D721Med (cell line): Measurements from ENCODE around the gene AUH.

Experiments
- DNase-seq: peaks from one replicate; pipeline ENCODE4 v3.0.0; 2011; ENCODE audit warnings: low spot score; ENCODE audit not compliant: insufficient read length
- FAIRE-seq: peaks from 2 replicates; lab custom pipeline; 2011; peaks lifted over from hg19 to GRCh38; lab: Jason Lieb, UNC
- TF ChIP-seq, protein P1 (sequence below): IDR thresholded peaks from 2 replicates; pipeline ENCODE4 v1.5.1; 2012; ENCODE audit warnings: mild to moderate bottlenecking, control low read depth; ENCODE audit not compliant: insufficient read depth; ENCODE audit errors: missing control alignments

AUH gene

DNA sequence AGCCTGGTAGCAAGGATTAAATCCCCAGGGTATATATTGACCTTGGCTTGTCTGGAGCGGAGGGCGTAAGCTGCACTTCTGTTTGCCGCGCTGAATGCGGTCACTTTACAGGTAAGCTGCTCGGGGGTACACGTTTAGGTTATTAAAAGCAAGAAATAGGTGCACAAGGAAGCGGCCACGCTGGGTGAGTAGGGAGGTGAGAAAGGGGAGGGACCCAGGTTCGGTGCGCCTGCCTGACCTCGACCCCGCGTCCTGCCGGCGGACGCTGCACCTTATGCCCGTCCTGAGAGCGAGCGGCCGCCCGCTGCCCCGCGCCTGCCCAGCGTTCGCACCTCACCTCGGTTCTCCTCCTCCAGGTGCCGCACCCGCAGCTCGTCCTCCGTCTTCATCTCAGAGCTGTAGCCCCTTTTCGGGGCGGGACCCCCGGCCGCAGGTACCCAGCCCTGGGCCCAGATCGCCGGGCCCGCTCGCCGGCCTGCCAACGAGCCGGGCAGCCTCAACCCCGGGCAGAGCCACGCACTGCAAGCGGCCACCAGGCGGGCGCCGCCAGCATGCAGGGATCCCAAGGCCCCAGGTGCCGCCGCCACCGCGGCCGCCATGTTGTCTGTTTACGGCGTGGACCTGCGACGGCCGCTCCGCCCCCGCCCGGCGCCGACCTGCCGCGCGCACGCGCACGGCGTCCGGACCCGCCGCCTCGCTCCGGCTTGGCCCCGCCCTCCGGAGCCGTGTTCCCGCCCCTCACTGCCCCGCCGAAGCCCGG lies at the start of gene AUH:
TSS of gene AUH (minus strand) at position 628 of the 760 bp plus-strand sequence. CDS start at position 599, 29 bp downstream.
- FAIRE-seq (no peak), DNase-seq (peak; percentile 49)
- TF ChIP-seq, protein P1, sequence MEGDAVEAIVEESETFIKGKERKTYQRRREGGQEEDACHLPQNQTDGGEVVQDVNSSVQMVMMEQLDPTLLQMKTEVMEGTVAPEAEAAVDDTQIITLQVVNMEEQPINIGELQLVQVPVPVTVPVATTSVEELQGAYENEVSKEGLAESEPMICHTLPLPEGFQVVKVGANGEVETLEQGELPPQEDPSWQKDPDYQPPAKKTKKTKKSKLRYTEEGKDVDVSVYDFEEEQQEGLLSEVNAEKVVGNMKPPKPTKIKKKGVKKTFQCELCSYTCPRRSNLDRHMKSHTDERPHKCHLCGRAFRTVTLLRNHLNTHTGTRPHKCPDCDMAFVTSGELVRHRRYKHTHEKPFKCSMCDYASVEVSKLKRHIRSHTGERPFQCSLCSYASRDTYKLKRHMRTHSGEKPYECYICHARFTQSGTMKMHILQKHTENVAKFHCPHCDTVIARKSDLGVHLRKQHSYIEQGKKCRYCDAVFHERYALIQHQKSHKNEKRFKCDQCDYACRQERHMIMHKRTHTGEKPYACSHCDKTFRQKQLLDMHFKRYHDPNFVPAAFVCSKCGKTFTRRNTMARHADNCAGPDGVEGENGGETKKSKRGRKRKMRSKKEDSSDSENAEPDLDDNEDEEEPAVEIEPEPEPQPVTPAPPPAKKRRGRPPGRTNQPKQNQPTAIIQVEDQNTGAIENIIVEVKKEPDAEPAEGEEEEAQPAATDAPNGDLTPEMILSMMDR, result no peak

- TF ChIP-seq, protein P1, result no peak
- no peak for FAIRE-seq
- no peak for DNase-seq
Measured at GRCh38 chr9:91411096-91411771, 49.5 kb upstream of the AUH start.

- DNase-seq (no peak), FAIRE-seq (no peak)
- TF ChIP-seq, protein P1, result no peak
Measured at GRCh38 chr9:91410161-91410560, 48.4 kb upstream of the AUH start.

- TF ChIP-seq, protein P1, result no peak
- DNase-seq, result no peak
- FAIRE-seq, result no peak
Measured at GRCh38 chr9:91408475-91408874, 46.8 kb upstream of the AUH start.

DNA sequence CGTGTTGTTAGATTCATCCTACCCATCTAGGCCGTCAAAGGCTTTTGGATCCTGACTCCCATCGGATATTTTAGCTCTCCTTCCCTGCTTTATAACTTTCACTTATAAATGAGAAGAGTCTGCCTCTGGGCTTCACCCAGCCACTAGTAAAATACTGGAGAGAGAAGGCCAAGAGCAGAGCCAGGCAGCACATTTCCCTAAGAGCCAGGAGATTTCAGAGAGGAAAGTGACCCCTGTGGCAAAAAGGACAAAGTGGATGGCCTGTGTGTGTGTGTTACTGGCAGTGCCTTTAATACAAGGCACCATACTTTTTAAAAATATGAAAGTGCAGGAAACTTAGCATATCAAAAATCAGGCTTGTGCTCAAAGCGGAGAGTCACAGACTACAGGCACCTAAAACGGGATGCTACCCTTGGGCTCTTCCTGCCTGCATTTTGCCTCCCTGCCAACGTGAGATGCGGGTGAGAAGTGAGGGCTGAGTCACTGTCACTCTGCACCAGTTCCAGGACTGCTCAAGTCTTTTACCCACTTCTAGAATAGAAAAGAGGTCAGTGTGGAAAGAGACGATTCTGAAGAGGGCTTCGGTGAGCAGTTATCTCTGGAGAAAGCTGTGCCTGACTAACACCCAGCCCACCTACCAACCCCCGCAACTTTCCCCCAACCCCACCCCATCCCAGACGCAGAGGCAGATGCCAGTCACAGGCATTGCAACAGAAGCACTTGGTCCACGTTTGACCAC lies 46.0 kb upstream of the AUH start:
- FAIRE-seq (no peak), DNase-seq (no peak)
- TF ChIP-seq, protein P1, result no peak

- FAIRE-seq, result no peak
- no peak for DNase-seq
- TF ChIP-seq, protein P1, result no peak
Measured at GRCh38 chr9:91405343-91406077, 43.8 kb upstream of the AUH start.
